ENCODE measurements around the gene LSG1.

The LSG1 gene

DNA sequence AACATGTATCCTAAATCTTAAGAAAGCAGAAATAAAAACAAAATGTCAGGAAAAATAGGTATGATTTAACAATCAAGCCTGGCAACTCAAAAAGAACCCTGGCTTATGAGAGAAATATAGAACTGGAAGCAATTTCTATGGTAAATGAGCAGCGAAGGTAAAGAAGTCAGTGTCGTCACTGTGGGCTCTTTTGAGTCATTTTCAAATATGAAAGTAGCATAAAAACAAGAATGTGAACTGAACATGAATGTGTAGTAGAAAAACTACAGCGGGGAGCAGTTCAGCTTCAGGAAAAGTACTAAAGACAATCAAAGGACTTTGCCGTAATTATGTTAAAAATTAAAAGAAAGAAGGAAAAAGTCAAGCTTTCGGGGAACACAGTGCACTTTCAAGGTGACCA is 17.5 kb downstream of the LSG1 start:
- CTCF ChIA-PET = interaction anchor here (0.6 to 1.8 kb wide), 3 partner anchors 9 to 60 kb away, joined by 3 to 6 read pairs (median 3); partner anchors contain the start of gene LSG1
- TF ChIP-seq CTCF (IDR thresholded peaks at IDR 0.05; ENCODE audit: control extremely low read depth, extremely low read depth, low read depth, missing control alignments) = no peak
- peak; percentile 53 for DNase-seq (ENCODE audit: extremely low spot score)
- POLR2A ChIA-PET = no interaction called here

DNA sequence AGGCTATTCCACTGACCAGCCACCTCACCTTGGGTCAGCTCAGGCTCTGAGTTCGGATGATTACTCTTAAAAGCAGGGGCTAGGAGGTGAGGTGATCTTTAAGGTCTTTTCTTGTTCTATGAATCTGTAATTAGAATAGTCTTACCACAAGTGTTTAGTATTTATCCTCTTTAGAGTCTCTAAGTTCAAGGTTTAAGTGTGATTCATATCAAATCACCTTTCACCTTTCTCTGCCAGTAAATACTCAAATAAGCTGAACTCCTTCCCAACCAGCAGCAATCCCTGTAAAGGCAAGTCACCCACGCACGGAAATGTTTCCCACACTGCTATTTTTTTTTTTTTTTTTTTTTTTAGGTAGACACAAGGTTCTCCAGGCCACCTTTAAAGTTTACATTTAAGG is 24.2 kb downstream of the LSG1 start:
- no peak for DNase-seq (ENCODE audit: extremely low spot score)
- ChIA-PET POLR2A (no interaction called here), CTCF (interaction anchor here (3.9 kb wide), 1 partner anchor 24 kb away, joined by 13 read pairs; the partner anchor contains the start of gene LSG1)
- TF ChIP-seq CTCF (IDR thresholded peaks at IDR 0.05; ENCODE audit: control extremely low read depth, extremely low read depth, low read depth, missing control alignments) = no peak

DNA sequence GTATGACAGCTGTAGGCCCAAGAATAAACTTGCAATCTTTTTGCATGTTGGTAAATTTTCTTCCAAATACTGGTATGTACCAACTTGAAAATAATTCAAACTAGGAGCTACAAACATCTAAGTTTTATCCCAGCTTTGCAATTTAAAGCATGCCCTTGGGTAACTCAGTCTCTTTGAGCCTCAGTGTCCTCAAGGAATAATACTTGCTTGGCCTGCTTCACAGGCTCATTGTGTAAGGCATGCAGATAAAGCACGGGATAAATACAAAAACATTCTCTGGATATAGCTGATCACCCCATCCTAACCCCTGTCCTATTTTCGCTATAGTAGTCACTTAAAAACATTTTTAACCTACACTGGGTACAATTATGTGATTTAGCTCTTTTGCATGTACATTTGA is 29.2 kb downstream of the LSG1 start:
- CTCF ChIA-PET = interaction anchor here (0.7 to 1.5 kb wide), 6 partner anchors 9 to 629 kb away, joined by 3 to 8 read pairs (median 3); partner anchors contain the start of genes LSG1 and TMEM44
- POLR2A ChIA-PET = no interaction called here
- no peak for DNase-seq (ENCODE audit: extremely low spot score)
- no peak for TF ChIP-seq CTCF (IDR thresholded peaks at IDR 0.05; ENCODE audit: control extremely low read depth, extremely low read depth, low read depth, missing control alignments)

- POLR2A ChIA-PET = interaction anchor here (0.6 kb wide), 1 partner anchor 986 kb away, joined by 4 read pairs; no protein-coding TSS in a partner anchor
- DNase-seq (ENCODE audit: extremely low spot score) = no peak
- CTCF ChIA-PET = interaction anchor here (0.8 to 1.1 kb wide), 2 partner anchors 11 to 33 kb away, joined by 3 read pairs; no protein-coding TSS in a partner anchor
- TF ChIP-seq CTCF (IDR thresholded peaks at IDR 0.05; ENCODE audit: control extremely low read depth, extremely low read depth, low read depth, missing control alignments) = no peak
These were observed 31.2 kb downstream of the LSG1 start for GRCh38 chr3:194640829-194641228.

DNA sequence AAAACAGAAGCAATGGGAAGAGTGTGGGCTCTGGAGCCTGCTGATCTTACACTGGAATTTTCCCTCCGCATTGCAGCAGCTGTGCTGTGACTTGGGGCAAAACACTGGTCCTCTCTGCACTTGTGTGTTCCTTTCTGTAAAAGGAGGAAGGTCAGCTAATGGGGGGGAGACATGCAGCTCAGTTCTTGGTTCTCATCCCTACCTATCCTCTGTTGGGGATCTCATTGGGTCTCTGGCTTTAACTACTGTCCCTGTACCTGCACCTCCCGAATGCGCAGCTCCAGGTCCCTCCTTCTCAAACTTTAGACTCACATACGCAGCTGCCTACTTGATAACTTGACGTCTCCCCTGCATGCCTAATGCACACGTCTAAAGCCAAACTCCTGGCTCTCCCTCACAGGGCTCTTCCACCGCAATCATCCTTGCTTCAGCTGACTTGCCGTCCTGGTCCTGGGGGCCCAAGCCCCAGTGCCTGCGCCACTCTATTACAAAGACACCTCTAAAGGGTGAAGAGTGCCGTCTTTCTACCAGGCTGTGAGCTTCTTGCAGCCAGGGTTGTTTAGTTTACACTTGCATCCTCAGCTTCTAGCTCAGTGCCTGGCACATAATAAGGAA is 32.9 kb downstream of the LSG1 start:
- ChIA-PET CTCF (interaction anchor here (1.1 to 2.3 kb wide), 4 partner anchors 13 to 50 kb away, joined by 4 to 10 read pairs (median 5); partner anchors contain the start of gene LSG1), POLR2A (no interaction called here)
- TF ChIP-seq CTCF (IDR thresholded peaks at IDR 0.05; ENCODE audit: control extremely low read depth, extremely low read depth, low read depth, missing control alignments) = no peak
- no peak for DNase-seq (ENCODE audit: extremely low spot score)

- CTCF ChIA-PET = interaction anchor here (2.3 kb wide), 1 partner anchor 34 kb away, joined by 10 read pairs; the partner anchor contains the start of gene LSG1
- DNase-seq (ENCODE audit: extremely low spot score) = no peak
- POLR2A ChIA-PET = interaction anchor here (0.7 kb wide), 1 partner anchor 1049 kb away, joined by 3 read pairs; no protein-coding TSS in a partner anchor
- TF ChIP-seq CTCF (IDR thresholded peaks at IDR 0.05; ENCODE audit: control extremely low read depth, extremely low read depth, low read depth, missing control alignments) = no peak
These were observed 34.2 kb downstream of the LSG1 start for GRCh38 chr3:194637541-194638400.

Data from GM10248 (cell line).